Measurements from ENCODE around the gene AHNAK2.

- TF ChIP-seq EZH2 (IDR thresholded peaks at IDR 0.05; ENCODE audit: borderline replicate concordance, low read length) (no peak), CTCF (IDR thresholded peaks at IDR 0.05; ENCODE audit: low read length) (no peak)
Observed at GRCh38 chr14:104891121-104891551, 87.0 kb downstream of the AHNAK2 start.
